GM12801 (cell line): ENCODE data around the gene IGFL2.

Experiments used
- TF ChIP-seq, protein P1 (sequence below): IDR thresholded peaks from one replicate; pipeline ENCODE4 v1.5.1; 2011; ENCODE audit warnings: control low read depth; ENCODE audit not compliant: insufficient read length; ENCODE audit errors: extremely low read depth

The IGFL2 gene

DNA sequence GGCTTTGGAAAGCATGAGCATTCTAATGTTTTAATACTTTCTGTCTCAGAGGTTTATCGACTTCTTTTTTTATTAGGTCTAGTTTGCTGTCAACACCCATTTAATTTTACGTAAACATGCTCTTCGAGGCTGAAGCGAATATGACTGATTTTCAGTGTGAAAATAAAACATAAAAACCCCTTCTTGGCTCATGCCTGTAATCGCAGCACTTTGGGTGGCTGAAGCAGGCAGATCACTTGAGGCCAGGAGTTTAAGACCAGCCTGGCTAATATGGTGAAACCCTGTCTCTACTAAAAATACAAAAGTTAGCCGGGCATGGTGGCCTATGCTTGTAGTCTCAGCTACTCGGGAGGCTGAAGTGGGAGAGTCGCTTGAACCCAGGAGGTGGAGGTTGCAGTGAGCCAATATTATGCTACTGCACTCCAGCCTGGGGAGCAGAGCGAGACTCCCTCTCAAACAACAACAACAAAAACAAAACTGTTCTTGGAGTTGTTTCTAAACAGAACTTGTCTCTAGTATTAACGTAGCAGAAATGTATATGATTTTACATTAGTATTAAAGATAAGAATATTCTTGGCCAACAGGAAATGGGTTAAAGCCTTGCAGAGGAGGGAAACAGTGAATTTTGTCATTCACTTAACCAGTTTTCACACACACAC, 16.4 kb upstream of the IGFL2 start:
- TF ChIP-seq, protein P1, sequence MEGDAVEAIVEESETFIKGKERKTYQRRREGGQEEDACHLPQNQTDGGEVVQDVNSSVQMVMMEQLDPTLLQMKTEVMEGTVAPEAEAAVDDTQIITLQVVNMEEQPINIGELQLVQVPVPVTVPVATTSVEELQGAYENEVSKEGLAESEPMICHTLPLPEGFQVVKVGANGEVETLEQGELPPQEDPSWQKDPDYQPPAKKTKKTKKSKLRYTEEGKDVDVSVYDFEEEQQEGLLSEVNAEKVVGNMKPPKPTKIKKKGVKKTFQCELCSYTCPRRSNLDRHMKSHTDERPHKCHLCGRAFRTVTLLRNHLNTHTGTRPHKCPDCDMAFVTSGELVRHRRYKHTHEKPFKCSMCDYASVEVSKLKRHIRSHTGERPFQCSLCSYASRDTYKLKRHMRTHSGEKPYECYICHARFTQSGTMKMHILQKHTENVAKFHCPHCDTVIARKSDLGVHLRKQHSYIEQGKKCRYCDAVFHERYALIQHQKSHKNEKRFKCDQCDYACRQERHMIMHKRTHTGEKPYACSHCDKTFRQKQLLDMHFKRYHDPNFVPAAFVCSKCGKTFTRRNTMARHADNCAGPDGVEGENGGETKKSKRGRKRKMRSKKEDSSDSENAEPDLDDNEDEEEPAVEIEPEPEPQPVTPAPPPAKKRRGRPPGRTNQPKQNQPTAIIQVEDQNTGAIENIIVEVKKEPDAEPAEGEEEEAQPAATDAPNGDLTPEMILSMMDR: no peak

DNA sequence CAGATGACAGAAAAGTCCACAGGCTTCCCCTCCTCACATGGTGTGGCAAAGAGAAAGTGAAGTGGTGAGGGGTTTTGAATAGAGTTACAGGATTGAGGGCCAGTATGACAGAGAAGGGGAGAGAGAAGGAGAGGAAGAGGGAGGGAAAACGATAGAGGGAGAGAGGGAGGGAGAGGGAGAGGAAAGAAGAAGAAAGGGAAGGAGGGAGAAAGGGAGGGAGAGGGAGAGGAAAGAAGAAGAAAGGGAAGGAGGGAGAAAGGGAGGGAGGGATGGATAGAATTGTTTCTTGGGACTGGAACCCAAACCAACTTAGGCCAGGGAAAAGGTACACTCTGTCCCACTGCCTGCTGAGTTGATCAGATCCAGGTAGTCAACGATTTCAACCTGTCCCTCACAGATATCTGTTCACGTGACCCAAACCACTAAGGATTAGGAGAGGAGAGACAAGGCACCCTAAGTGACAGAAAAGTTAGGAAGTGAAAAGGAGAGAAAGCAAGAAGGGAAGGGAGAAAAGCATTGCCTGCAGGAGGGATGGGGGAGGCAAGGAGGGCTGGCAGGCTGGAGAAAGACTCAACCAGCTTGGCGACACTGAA, 15.4 kb upstream of the IGFL2 start:
- TF ChIP-seq, protein P1: no peak

DNA sequence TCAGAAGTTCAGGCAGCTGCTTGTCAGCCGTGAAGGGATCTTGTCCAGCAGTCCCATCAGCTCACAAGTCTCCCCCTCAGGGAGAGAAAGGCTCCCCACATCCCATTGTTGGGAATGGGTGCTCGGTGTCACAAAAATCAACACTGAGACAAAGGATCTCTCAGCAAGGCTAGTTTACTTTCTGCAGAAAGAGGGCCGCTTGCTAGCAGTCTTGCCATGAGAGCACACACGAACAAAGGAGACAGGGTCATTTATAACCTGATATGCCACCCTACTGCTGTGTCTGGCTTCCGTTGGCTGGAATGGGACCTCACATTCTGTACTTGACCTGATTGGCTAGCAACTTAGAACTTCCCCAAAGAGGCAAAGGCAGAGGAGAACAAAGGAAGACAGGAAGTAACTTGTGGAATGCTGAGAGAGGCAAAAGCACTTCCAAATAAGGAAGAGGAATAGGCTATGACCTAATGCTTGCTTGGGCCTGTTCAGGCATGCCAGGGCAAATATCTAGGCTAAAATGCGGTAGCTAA, 14.9 kb upstream of the IGFL2 start:
- TF ChIP-seq, protein P1: no peak

DNA sequence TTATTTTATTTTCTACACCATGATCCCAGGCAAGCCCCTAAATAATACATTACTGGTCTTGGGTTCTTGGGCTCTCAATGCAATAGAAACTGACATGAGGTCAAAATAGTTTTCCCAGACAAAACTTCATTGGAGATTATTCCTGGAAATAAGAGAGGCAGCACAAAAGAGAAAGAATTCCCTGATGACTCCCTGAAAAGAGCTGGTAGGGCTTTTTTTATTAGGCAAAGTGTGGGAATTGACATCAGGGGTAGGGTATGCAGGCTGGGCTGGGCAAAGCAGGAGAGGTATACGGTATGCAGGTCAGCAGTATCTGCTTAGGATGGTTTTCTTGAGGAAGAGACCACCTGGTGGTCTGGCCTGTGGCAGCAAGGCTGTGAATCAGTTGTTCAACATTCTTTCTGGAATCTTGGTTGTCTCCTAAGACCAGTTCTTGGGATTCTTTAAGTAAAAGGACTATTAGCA, 14.2 kb upstream of the IGFL2 start:
- TF ChIP-seq, protein P1: no peak

DNA sequence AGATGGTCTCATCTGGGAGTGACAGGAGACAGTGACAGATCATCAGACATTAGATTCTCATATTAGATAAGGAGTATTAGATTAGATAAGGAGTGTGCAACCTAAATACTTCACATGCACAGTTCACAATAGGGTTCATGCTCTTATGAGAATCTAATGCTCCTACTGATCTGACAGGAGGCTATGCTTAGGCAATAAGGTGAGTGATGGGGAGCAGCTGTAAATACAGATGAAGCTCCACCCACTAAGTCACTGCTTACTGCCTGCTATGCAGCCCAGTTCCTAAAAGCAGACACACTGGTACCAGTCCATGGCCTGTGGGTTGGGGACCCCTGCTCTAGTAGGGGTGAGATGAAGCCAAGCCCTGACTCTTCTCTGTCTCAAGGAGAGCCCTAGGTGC, 13.5 kb upstream of the IGFL2 start:
- TF ChIP-seq, protein P1: no peak

DNA sequence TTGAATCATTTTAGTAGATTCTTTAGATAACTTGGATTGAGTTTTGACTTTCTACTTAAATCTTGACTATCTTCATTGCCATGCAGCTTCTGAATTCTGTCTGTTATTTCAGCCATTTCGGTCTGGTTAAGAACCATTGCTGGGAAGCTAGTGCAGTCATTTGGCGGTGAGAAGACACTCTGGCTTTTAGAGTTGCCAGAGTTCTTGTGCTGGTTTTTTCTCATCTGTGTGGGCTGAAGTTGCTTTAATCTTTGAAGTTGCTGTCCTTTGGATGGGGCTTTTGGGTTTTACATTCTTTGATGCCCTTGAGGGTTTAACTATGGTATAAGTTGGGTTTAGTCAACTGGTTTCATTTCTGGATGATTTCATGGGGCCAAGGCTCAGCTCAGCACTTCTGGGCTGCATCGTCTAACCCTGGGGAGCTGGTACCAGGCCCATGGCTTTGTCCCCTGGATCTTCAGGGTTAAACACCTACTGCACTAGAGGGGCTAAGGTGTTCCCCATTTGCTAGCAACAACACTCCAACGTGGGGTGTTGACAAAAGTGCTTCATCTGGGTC, 10.0 kb upstream of the IGFL2 start:
- TF ChIP-seq, protein P1: no peak

DNA sequence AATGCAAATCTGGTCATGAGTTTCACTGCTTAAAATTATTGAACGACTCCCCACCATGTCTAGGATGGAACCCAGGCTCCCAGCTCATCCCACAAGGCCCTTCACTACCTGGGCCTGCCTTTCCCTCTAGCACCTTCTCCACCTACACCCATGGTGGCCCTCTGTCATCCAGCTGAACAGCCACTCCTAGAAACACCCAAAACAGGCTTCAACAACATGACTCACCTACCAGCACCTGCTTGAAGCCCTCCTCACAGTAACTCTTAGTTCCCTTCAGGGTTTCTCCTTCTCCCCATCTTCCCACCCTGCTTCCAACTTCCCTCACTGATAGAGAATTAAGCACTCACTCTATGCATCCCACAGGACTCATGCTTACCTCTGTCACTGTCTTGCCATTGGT, 6.6 kb upstream of the IGFL2 start:
- TF ChIP-seq, protein P1: no peak
